GM19468 (cell line): Measurements from ENCODE around the gene PGGT1B.

Experiments used
- ATAC-seq: cut with Tn5 transposase; IDR thresholded peaks from one replicate; pipeline ENCODE4 v1.9.1; 2021; ENCODE audit warnings: mild to moderate bottlenecking, moderate library complexity, moderate number of reproducible peaks; ENCODE audit not compliant: unreplicated experiment; ENCODE audit errors: extremely low read depth

The PGGT1B gene

DNA sequence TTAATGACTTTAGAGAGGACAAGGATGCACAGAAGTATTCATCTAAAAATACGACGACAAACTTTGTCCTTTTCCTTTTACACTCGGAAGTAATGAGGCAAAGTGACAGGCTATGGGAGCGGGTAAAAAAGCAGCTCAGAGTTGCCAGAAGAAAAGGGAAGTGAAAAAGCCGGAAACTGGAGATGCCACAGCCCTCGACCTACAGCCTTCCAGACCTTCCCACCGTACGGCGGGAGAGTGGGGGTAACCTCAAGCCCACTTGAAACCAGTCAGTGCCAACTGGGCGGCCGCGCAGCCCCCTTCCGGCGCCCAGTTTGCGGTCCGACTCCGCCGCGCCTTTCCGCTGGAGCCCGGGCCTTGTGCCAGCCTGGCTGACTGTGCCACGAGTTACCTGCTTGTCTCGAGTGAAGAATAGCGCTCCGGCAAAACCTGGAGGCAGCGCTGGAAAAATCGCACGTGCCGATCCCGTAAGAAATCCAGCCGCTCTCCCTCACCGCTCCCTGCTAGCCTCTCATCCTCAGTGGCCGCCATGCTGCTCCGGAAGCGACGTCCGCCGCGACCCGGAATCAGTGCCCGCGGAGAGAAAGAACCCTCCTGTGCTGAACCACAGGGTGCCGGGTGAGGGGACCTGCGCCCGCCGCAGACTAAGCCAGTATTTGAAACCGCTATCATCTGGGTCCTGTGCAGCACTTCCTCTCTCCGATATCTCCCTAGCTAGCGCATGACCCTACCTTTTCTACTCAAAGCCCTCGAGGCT is at the start of gene PGGT1B:
Gene PGGT1B, minus strand, starts transcription at position 557 of the 757 bp plus-strand sequence. Its CDS starts 26 bp downstream, at position 531.
- peak; percentile 94 for ATAC-seq

- no peak for ATAC-seq
Measured at GRCh38 chr5:115309751-115310370, 47.2 kb upstream of the PGGT1B start.

DNA sequence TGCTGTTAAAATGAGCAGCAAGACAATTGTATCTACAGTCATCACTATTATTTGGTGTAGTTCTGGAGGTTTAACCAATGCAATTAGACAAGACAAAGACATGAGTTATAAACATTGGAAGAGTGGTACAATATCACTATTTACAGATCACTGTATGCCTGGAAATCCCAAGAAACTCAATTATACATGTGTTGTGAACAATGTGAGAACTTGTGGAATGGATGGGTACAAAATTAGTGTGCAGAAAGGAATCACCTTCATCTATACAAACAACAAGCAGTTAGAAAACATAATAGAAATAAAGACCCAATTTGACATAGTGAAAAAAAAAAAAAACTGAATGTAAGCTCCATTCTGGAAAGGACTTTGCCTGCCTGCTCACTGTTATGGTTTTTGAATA is 46.1 kb upstream of the PGGT1B start:
- ATAC-seq: no peak

GRCh38 chr5:115306011-115306536 is 43.4 kb upstream of the PGGT1B start:
- ATAC-seq: no peak

DNA sequence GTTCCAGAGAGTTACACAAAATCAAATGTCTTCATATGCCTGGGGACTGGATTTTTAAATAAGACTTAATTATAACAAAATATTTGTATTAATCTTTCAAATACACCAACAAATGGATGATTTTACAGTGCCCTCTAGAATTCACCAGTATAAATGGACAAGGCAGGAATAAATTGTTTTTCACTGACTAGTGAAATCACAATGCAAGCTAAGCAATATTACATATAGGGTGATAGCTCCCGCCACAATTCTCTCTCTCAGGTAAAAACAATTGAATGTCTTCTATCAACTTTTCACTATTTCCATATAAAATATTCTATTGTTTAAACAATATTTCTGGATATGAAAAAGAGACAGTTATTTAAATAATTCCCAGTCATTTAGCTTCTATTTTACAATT is 41.8 kb upstream of the PGGT1B start:
- ATAC-seq: no peak

GRCh38 chr5:115298811-115299210 is 36.1 kb upstream of the PGGT1B start:
- ATAC-seq: no peak

- no peak for ATAC-seq
Measured at GRCh38 chr5:115297031-115297430, 34.4 kb upstream of the PGGT1B start.

- ATAC-seq: peak; percentile 85
Measured at GRCh38 chr5:115296124-115297022, 33.7 kb upstream of the PGGT1B start, which contains the start of gene CCDC112. Gene CCDC112 (minus strand): TSS chr5:115296654. CDS start chr5:115296543, 111 bp downstream.

DNA sequence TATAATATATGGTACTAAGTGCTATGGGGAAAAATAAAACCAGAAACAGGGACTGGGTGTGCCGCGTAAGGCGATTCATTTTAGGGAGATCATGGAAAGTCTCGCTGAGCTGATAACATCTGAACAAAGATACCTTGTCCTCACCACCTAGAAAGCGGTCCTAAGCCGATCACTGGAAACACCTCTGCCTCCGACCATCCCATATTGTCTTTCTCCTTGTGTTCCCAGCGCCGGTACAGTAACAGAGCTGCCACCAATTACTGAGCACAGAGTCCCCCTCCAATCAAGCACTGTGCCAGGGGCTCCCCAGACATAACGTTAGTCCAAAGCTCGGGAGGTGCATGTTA is 33.1 kb upstream of the PGGT1B start:
- no peak for ATAC-seq

DNA sequence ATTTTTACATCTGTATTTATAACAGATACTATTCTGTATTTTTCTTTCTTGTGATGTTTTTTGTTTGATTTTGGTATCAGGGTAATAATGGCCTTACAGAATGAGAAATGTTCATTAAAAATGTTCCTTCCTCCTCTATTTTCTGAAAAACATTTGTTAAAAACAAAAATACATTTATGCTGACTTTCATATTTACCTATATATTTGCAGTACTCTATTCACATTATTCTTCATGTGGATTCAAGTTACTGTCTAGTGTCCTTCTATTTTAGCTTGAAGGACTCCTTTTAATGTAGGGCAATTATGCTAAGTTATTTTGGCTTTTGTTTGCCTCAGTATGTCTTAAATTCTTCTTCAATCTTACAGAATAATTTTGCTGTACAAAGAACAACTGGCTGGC is 28.7 kb upstream of the PGGT1B start:
- ATAC-seq: no peak

GRCh38 chr5:115289104-115289503 is 26.4 kb upstream of the PGGT1B start:
- ATAC-seq: no peak

DNA sequence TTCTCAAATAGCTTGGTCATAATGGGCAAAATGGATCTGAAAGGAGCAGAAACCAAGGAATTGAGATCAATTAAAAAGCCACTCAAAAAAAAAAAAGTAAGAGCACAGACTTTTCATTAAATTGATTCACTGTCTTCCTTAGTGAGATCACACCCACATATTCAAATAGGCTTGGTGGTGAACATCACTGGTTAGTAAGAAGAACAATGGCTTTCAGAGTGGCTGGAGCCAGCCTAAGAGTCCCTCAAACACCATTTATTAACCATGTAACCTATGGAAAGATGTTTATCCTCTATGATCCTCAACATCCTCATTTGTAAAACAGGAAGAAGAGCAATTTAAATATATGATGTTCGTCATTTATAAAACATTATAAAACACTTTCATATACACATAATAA is 21.3 kb upstream of the PGGT1B start:
- no peak for ATAC-seq

- ATAC-seq: no peak
Measured at GRCh38 chr5:115282131-115282530, 19.5 kb upstream of the PGGT1B start.

GRCh38 chr5:115274584-115274983 is 11.9 kb upstream of the PGGT1B start:
- no peak for ATAC-seq

DNA sequence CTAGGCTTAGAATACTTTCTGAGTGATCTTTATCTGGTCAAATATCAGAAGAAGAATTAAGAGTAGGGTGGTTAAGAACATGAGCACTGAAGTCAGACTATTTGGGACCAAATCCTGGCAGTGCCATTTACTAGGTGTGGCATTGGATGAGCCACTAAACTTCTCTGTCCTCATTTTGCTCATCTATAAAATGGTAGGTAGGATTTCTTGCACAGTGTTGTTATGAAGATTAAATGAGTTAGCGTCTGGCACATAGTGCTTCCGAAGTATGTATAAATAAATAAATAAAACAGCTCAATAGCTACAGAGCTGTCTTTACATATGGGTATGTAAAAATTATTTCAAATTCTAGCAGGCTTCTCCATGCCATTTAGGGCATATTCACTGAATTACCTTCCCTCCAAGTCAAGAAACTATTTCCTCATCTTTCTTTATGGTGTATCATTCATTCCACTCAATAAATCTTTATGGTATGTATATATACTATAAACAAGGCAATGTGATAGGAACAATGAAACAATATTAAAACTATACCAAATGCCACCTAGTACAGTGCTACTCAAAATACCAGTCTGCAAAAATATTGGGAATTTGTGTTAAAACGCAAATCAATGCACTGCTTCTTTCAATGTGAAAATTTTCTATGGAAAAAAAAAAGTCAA is 9.8 kb upstream of the PGGT1B start:
- ATAC-seq: no peak

GRCh38 chr5:115271295-115272050 is 8.8 kb upstream of the PGGT1B start:
- ATAC-seq: no peak

- no peak for ATAC-seq
Measured at GRCh38 chr5:115267617-115268016, 4.9 kb upstream of the PGGT1B start.

GRCh38 chr5:115265220-115265619 is 2.5 kb upstream of the PGGT1B start:
- no peak for ATAC-seq

DNA sequence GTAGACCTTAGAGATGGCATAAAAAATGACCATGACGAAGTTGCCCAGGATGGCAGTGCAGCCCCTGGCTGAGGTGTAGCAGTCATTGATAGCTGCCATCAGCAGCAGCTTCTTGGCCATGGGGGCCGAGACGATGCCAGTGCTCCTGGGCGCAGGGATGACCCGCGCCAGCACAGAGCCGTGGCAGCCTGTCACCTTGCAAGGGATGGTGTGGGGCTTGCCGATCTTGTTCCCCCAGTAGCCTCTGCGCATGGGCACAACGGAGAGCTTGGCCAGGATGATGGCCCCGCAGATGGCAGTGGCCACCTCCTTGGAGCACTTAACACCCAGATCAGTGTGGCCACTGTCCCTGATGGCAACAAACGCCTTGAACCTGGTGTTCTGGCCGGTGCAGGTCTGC is 2.1 kb upstream of the PGGT1B start:
- no peak for ATAC-seq

GRCh38 chr5:115263078-115263380 is 352 bp upstream of the PGGT1B start:
- ATAC-seq: no peak
